ENCODE measurements around the gene RNASEL. TPM values are rescaled to one million over a fixed set of nuclear protein-coding genes. Genes with fewer than 3 reads are reported as not detected.

RNASEL gene
- total and polyA plus RNA-seq, 5 donors: 2.5 to 5.7 (median 5.3) TPM

GRCh38 chr1:182629499-182630096 lies 40.5 kb upstream of the RNASEL start:
- no peaks in the 10 kb centered on the region for H3K9me3 ChIP-seq (ENCODE audit: control insufficient read depth, low read length)
- no peak overlapping the region for H3K27ac ChIP-seq (ENCODE audit: low read length)
- H3K4me3 ChIP-seq (ENCODE audit: low read length): no peak overlapping the region
- DNase-seq (no peak), ATAC-seq (peak; percentile 41 to 61)
- peaks cover 5% of the 10 kb centered on the region for H3K4me1 ChIP-seq (ENCODE audit: control insufficient read depth, insufficient read depth, low read length)
- no peaks in the 10 kb centered on the region for H3K27me3 ChIP-seq (ENCODE audit: control insufficient read depth, insufficient read depth)
- 70% methylated on average over 3 of the region's 3 CpGs for WGBS
- intact Hi-C loops (cut with DNase I): no loop called here

DNA sequence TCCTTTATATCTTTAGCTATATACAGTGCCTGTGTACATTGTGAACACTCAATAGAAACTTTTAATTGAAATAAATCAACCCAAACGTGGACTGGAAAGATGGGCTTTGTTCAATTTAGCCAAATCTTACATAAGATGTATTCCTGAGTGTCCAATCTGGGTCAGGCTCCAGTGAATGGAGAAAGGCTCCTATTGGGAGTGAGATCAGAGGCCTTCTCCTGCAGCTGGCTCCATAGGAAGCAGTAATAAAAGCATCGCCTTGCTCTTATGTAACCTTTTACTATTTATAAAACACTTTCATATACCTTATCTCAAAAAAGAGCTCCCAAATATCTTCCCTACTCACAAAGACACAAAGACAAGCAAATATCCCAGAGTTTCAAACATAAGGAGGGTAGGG lies 40.0 kb upstream of the RNASEL start:
- intact Hi-C loops (cut with DNase I): no loop called here
- no peak for ATAC-seq
- Histone ChIP-seq H3K4me1 (ENCODE audit: control insufficient read depth, insufficient read depth, low read length) (peaks cover 5% of the 10 kb centered on the region), H3K4me3 (ENCODE audit: low read length) (no peak overlapping the region), H3K9me3 (ENCODE audit: control insufficient read depth, low read length) (no peaks in the 10 kb centered on the region), H3K27ac (ENCODE audit: low read length) (no peak overlapping the region), H3K27me3 (ENCODE audit: control insufficient read depth, insufficient read depth) (no peaks in the 10 kb centered on the region)
- no peak for DNase-seq
- WGBS: 52% methylated on average over 2 of the region's 2 CpGs

- H3K4me1 ChIP-seq (ENCODE audit: control insufficient read depth, insufficient read depth, low read length): peaks cover 5% of the 10 kb centered on the region
- 98% methylated on average over 1 of the region's 1 CpG for WGBS
Observed at GRCh38 chr1:182628657-182629056, 39.6 kb upstream of the RNASEL start.

GRCh38 chr1:182627622-182628021 lies 38.6 kb upstream of the RNASEL start:
- H3K4me1 ChIP-seq (ENCODE audit: control insufficient read depth, insufficient read depth, low read length): peaks cover 8% of the 10 kb centered on the region
- no peak overlapping the region for H3K27ac ChIP-seq (ENCODE audit: low read length)
- intact Hi-C loops (cut with DNase I): no loop called here
- H3K4me3 ChIP-seq (ENCODE audit: low read length): no peak overlapping the region
- ATAC-seq (no peak), DNase-seq (no peak)
- WGBS: 82% methylated on average over 2 of the region's 2 CpGs
- H3K9me3 ChIP-seq (ENCODE audit: control insufficient read depth, low read length): no peaks in the 10 kb centered on the region
- H3K27me3 ChIP-seq (ENCODE audit: control insufficient read depth, insufficient read depth): no peaks in the 10 kb centered on the region

More at GRCh38 chr1:182628657-182629056, 39.6 kb upstream of the RNASEL start:
- Histone ChIP-seq H3K27me3 (ENCODE audit: control insufficient read depth, insufficient read depth) (no peaks in the 10 kb centered on the region), H3K4me3 (ENCODE audit: low read length) (no peak overlapping the region), H3K9me3 (ENCODE audit: control insufficient read depth, low read length) (no peaks in the 10 kb centered on the region), H3K27ac (ENCODE audit: low read length) (no peak overlapping the region)
- no peak for DNase-seq
- ATAC-seq: no peak
- intact Hi-C loops (cut with DNase I): no loop called here

GRCh38 chr1:182626527-182626926 lies 37.5 kb upstream of the RNASEL start:
- no peak overlapping the region for H3K27ac ChIP-seq (ENCODE audit: low read length)

DNA sequence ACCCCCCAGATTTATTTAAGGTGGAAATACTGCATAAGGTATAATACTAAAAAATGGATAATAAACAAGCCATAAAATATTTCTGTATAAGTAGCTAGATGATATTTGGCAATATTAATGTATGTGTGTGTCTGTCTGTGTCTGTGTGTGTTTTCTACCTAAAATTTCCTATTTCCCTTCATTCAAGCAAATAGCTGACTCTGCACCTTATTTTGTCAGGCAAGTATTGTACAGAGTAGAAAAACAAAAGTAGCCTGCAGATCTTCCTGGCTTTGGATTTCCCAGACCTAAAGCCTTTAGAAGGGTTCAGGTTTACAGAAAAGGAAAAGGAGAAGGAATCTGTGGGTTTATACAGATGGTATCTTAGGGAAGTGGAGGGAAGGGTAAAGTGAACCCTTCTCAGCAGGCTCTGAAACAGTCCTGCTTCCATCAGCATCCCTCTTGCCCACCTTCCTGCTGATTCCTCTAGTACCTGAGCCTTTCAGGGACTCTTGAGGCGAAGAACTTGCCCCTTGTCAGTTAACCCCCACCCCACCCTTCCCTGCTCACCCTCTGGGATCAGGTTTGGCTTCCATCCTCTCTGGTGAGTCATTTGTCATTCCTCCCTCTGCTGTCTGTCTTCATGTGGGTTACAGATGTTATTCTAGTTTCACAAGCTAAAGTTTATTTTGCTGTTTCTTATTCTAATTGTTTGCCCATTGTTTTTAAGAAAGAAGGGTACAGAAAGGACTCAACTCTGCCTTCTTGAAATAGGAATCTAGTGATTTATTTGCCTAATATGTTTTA lies 36.9 kb upstream of the RNASEL start:
- intact Hi-C loops (cut with DNase I): no loop called here
- H3K9me3 ChIP-seq (ENCODE audit: control insufficient read depth, low read length): no peaks in the 10 kb centered on the region
- ATAC-seq (peak in 1 of 2 donors; percentile 49), DNase-seq (no peak)
- peaks cover 8% of the 10 kb centered on the region for H3K4me1 ChIP-seq (ENCODE audit: control insufficient read depth, insufficient read depth, low read length)
- no peak overlapping the region for H3K4me3 ChIP-seq (ENCODE audit: low read length)
- no peaks in the 10 kb centered on the region for H3K27me3 ChIP-seq (ENCODE audit: control insufficient read depth, insufficient read depth)
- no peak overlapping the region for H3K27ac ChIP-seq (ENCODE audit: low read length)
- WGBS: 74% methylated on average over 1 of the region's 1 CpG

More at GRCh38 chr1:182626527-182626926, 37.5 kb upstream of the RNASEL start:
- Histone ChIP-seq H3K9me3 (ENCODE audit: control insufficient read depth, low read length) (no peaks in the 10 kb centered on the region), H3K4me1 (ENCODE audit: control insufficient read depth, insufficient read depth, low read length) (peaks cover 8% of the 10 kb centered on the region), H3K27me3 (ENCODE audit: control insufficient read depth, insufficient read depth) (no peaks in the 10 kb centered on the region), H3K4me3 (ENCODE audit: low read length) (no peak overlapping the region)
- DNase-seq (no peak), ATAC-seq (no peak)
- intact Hi-C loops (cut with DNase I): no loop called here
- whole genome bisulfite sequencing: 63% methylated on average over 1 of the region's 1 CpG

GRCh38 chr1:182625024-182625423 lies 36.0 kb upstream of the RNASEL start:
- Histone ChIP-seq H3K4me1 (ENCODE audit: control insufficient read depth, insufficient read depth, low read length) (peaks cover 8% of the 10 kb centered on the region), H3K4me3 (ENCODE audit: low read length) (no peak overlapping the region), H3K27ac (ENCODE audit: low read length) (no peak overlapping the region), H3K9me3 (ENCODE audit: control insufficient read depth, low read length) (no peaks in the 10 kb centered on the region), H3K27me3 (ENCODE audit: control insufficient read depth, insufficient read depth) (no peaks in the 10 kb centered on the region)
- intact Hi-C loops (cut with DNase I): no loop called here
- no peak for ATAC-seq
- DNase-seq: no peak
- 85% methylated on average over 3 of the region's 3 CpGs for WGBS

GRCh38 chr1:182624577-182624976 lies 35.5 kb upstream of the RNASEL start:
- 31% methylated on average over 1 of the region's 1 CpG for WGBS
- ATAC-seq: no peak
- DNase-seq: no peak
- H3K4me1 ChIP-seq (ENCODE audit: control insufficient read depth, insufficient read depth, low read length): peaks cover 6% of the 10 kb centered on the region
- no peak overlapping the region for H3K27ac ChIP-seq (ENCODE audit: low read length)
- no peaks in the 10 kb centered on the region for H3K27me3 ChIP-seq (ENCODE audit: control insufficient read depth, insufficient read depth)
- H3K9me3 ChIP-seq (ENCODE audit: control insufficient read depth, low read length): no peaks in the 10 kb centered on the region
- intact Hi-C loops (cut with DNase I): no loop called here
- no peak overlapping the region for H3K4me3 ChIP-seq (ENCODE audit: low read length)

GRCh38 chr1:182622901-182623528 lies 34.0 kb upstream of the RNASEL start:
- H3K4me1 ChIP-seq (ENCODE audit: control insufficient read depth, insufficient read depth, low read length): peaks cover 5% of the 10 kb centered on the region
- 47% methylated on average over 6 of the region's 6 CpGs for whole genome bisulfite sequencing
- H3K4me3 ChIP-seq (ENCODE audit: low read length): peak overlapping the region; percentile 10
- H3K27ac ChIP-seq (ENCODE audit: low read length): no peak overlapping the region
- intact Hi-C loops (cut with DNase I): no loop called here
- no peaks in the 10 kb centered on the region for H3K9me3 ChIP-seq (ENCODE audit: control insufficient read depth, low read length)
- ATAC-seq: peak; percentile 57 to 67
- H3K27me3 ChIP-seq (ENCODE audit: control insufficient read depth, insufficient read depth): no peaks in the 10 kb centered on the region
- DNase-seq: no peak

GRCh38 chr1:182621906-182622305 lies 32.9 kb upstream of the RNASEL start:
- Histone ChIP-seq H3K27me3 (ENCODE audit: control insufficient read depth, insufficient read depth) (no peaks in the 10 kb centered on the region), H3K4me3 (ENCODE audit: low read length) (no peak overlapping the region), H3K27ac (ENCODE audit: low read length) (no peak overlapping the region), H3K9me3 (ENCODE audit: control insufficient read depth, low read length) (no peaks in the 10 kb centered on the region), H3K4me1 (ENCODE audit: control insufficient read depth, insufficient read depth, low read length) (peaks cover 6% of the 10 kb centered on the region)
- no peak for DNase-seq
- intact Hi-C loops (cut with DNase I): no loop called here
- WGBS: 97% methylated on average over 2 of the region's 2 CpGs
- ATAC-seq: no peak

GRCh38 chr1:182620924-182621585 lies 32.0 kb upstream of the RNASEL start:
- Histone ChIP-seq H3K27me3 (ENCODE audit: control insufficient read depth, insufficient read depth) (no peaks in the 10 kb centered on the region), H3K4me1 (ENCODE audit: control insufficient read depth, insufficient read depth, low read length) (peaks cover 6% of the 10 kb centered on the region), H3K9me3 (ENCODE audit: control insufficient read depth, low read length) (no peaks in the 10 kb centered on the region), H3K4me3 (ENCODE audit: low read length) (no peak overlapping the region), H3K27ac (ENCODE audit: low read length) (no peak overlapping the region)
- intact Hi-C loops (cut with DNase I): no loop called here
- no peak for DNase-seq
- no peak for ATAC-seq
